Ovary (tissue), 9 donors: Measurements from ENCODE around the gene ZFP91. TPM values are rescaled to one million over a fixed set of nuclear protein-coding genes. Genes with fewer than 3 reads are reported as not detected.

Source experiments
- DNase-seq, 5 donors: peaks; one replicate each; pipeline ENCODE4 v3.0.0-alpha.2; 2019 to 2020
- H3K27ac ChIP-seq, 2 donors: fragments of 200-600 bp; one replicate each; pipeline versions ENCODE4 v1.5.1 to v1.8.0; 2019 to 2022
- H3K27me3 ChIP-seq: fragments of 200-600 bp; one replicate; pipeline ENCODE4 v1.8.0; 2022
- H3K36me3 ChIP-seq: fragments of 200-600 bp; sonication (generic); one replicate; pipeline ENCODE4 v1.5.1; 2019
- H3K4me1 ChIP-seq: one replicate; pipeline ENCODE4 v1.8.1; 2013; ENCODE audit warnings: mild to moderate bottlenecking, moderate library complexity; ENCODE audit not compliant: insufficient read depth
- H3K4me3 ChIP-seq: fragments of 200-600 bp; sonication (generic); one replicate; pipeline ENCODE4 v1.5.1; 2017
- H3K9me3 ChIP-seq, 2 donors: fragments of 200-600 bp in 1 of 2; sonication (generic) in 1 of 2; one replicate each; pipeline versions ENCODE4 v1.5.1 to v1.8.1; 2013 to 2019; ENCODE audit warnings: mild to moderate bottlenecking in 1 of 2, moderate library complexity in 1 of 2
- EP300 ChIP-seq: sonication (generic); formaldehyde crosslinking; IDR thresholded peaks from one replicate; pipeline ENCODE4 v1.6.1; 2017; ENCODE audit warnings: antibody characterized with exemption
- POLR2A ChIP-seq: fragments of 450-650 bp; IDR thresholded peaks from one replicate; pipeline ENCODE4 v1.6.1; 2017; ENCODE audit warnings: antibody characterized with exemption, mild to moderate bottlenecking, moderate library complexity
- WGBS, 3 donors: extraction: QIAGEN DNeasy Blood & Tissue Kit in 1 of 3; methylation state at CpG; one replicate each; pipeline versions ENCODE4 v1.1.5 to v1.1.7; 2013 to 2017; 5-methylcytosine and 5-hydroxymethylcytosine counted together
- intact Hi-C, 4 donors: fragments of 100-400 bp; cut with DNase I; formaldehyde crosslinking; loops; one replicate each; pipeline versions ENCODE4 v1.11.0 to v1.15.1; 2022 to 2023
- polyA plus RNA-seq, 2 donors: library from polyadenylated mRNA; stranded (reverse); fragments of 200-250 nt in 1 of 2; fragments of 350-450 nt in 1 of 2; fragmentation: Illumina TruSeq in 1 of 2; extraction: RNeasy Lipid Tissue Mini Kit (QIAGEN cat#74804) in 1 of 2; gene quantifications; one replicate each; pipeline ENCODE4 v1.2.3, GENCODE V29; 2013 to 2014
- total RNA-seq, 7 donors: library from RNA; depleted of rRNA in 2 of 7; stranded (reverse); fragments of >200 nt in 2 of 7; fragmentation: NEBNext Ultra II Directional in 3 of 7; extraction: Animal tissue kit (Norgen Biotek cat#: 25700) in 3 of 7; gene quantifications; one replicate each; pipeline versions ENCODE4 v1.1.0 to v1.2.4, GENCODE V29; 2016 to 2023
- TF ChIP-seq, protein P1 (sequence below), 3 donors: fragments of 450-650 bp in 2 of 3; fragments of 200-600 bp in 1 of 3; IDR thresholded peaks; one replicate each; pipeline versions ENCODE4 v1.5.1 to v1.8.0; 2016 to 2022; ENCODE audit warnings: antibody characterized with exemption in 3 of 3, mild to moderate bottlenecking in 1 of 3
- donor health status: DM: no; HTN: no; CAD: no; lungs with moderate emphysema.
- donor health status: DM: no; HTN: no; CAD: no.
- donor health status: Bipolar disorder and iron deficiency.
- donor health status: DM: yes; HTN: yes; CAD: no.
- donor health status: DM: no; HTN: no; CAD: no.
- donor health status: DM: yes; HTN: yes; CAD: no.

Gene ZFP91
- total and polyA plus RNA-seq, 9 donors, result 19.7 to 55.6 (median 39.5) TPM

- Histone ChIP-seq H3K4me1 (peaks cover 2% of the 10 kb centered on the region), H3K9me3 (no peaks in the 10 kb centered on the region), H3K27ac (no peak overlapping the region), H3K4me3 (no peak overlapping the region), H3K36me3 (no peaks in the 10 kb centered on the region), H3K27me3 (no peaks in the 10 kb centered on the region)
- no peak for DNase-seq
- no peak for TF ChIP-seq EP300
- no peak for TF ChIP-seq POLR2A
- TF ChIP-seq, protein P1, sequence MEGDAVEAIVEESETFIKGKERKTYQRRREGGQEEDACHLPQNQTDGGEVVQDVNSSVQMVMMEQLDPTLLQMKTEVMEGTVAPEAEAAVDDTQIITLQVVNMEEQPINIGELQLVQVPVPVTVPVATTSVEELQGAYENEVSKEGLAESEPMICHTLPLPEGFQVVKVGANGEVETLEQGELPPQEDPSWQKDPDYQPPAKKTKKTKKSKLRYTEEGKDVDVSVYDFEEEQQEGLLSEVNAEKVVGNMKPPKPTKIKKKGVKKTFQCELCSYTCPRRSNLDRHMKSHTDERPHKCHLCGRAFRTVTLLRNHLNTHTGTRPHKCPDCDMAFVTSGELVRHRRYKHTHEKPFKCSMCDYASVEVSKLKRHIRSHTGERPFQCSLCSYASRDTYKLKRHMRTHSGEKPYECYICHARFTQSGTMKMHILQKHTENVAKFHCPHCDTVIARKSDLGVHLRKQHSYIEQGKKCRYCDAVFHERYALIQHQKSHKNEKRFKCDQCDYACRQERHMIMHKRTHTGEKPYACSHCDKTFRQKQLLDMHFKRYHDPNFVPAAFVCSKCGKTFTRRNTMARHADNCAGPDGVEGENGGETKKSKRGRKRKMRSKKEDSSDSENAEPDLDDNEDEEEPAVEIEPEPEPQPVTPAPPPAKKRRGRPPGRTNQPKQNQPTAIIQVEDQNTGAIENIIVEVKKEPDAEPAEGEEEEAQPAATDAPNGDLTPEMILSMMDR (IDR thresholded peaks at IDR 0.05), result no peak
- WGBS, 3 donors, result 55 to 72% (median 56%) methylated on average over 2 of the region's 2 CpGs
- intact Hi-C loops, result loop anchor here in 2 of 4 donors (10.0 kb wide), 2 partner anchors 132 to 482 kb away; no protein-coding TSS in a partner anchor
These were observed 73.9 kb downstream of the ZFP91 start for GRCh38 chr11:58652726-58653280.

DNA sequence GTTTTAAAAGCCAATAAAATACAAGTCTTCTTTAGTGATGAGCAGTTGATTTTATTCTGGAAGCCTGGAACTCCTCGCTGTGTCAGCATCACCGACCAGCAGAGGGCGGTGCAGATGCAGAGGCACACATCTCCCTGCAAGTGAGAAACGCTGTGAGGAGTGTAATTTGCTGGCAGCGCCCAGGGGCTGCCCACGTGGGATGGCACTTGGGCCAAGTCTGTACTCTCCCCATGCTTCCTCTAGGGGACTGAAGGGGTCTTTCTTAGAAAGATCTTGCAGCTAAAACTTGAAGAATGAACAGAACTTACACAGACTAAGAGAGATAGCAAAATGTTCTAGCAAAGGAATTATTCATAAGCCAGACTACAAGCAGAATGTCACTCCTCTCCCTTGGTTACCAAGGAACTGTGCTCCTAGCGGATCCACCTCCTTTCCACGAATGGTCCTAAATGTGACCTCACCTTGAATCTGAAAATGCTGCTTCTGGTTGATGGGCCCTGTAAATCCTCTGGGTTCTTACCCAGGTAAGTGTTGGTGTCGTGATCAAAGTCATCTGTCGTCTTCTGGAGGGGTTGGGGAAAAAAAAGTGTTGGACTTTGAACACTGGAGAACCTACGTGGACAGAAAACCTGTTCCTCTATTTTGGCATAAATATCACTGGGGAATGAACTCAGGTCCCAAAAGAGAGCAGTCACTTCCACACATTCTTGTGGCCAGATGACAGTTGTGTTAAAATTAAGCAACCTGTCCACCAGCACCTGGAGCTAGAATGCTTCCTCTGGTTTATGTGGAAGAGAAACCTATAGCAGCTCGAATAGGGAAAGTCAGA is 75.4 kb downstream of the ZFP91 start:
- intact Hi-C loops, result loop anchor here in 2 of 4 donors (10.0 kb wide), 2 partner anchors 131 to 481 kb away; no protein-coding TSS in a partner anchor
- no peak for TF ChIP-seq POLR2A
- TF ChIP-seq, protein P1 (IDR thresholded peaks at IDR 0.05), result peak; percentile 31 to 48 (median 40)
- whole genome bisulfite sequencing, 3 donors, result 31 to 36% (median 32%) methylated on average over 12 of the region's 12 CpGs
- Histone ChIP-seq H3K4me1 (peaks cover 2% of the 10 kb centered on the region), H3K27me3 (no peaks in the 10 kb centered on the region), H3K4me3 (no peak overlapping the region), H3K27ac (no peak overlapping the region), H3K9me3 (no peaks in the 10 kb centered on the region), H3K36me3 (no peaks in the 10 kb centered on the region)
- peak; percentile 62 to 86 (median 71) for DNase-seq

DNA sequence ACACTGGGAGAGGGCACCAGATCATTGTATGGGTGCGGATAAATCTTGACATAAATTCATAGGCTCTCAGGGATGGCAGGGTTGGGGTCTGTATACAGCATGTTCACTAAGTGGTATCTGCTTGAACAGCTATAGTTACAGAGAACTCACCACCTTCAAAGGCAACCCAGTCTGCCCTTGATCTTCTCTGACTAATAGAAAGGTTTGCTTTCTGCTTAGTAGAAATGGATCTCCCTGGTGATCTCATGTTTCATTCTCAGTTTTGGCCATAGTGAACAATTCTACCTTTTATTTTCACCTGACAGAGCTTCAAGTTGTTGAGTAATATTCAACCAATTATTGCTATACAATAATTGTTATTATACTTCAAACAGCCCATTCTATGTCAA is 76.0 kb downstream of the ZFP91 start:
- Histone ChIP-seq H3K4me1 (peaks cover 2% of the 10 kb centered on the region), H3K4me3 (no peak overlapping the region), H3K9me3 (no peaks in the 10 kb centered on the region), H3K27ac (no peak overlapping the region), H3K27me3 (no peaks in the 10 kb centered on the region), H3K36me3 (no peaks in the 10 kb centered on the region)
- intact Hi-C loops, result loop anchor here in 2 of 4 donors (10.0 kb wide), 2 partner anchors 130 to 480 kb away; no protein-coding TSS in a partner anchor
- no peak for TF ChIP-seq EP300
- TF ChIP-seq, protein P1 (IDR thresholded peaks at IDR 0.05), result no peak
- no peak for TF ChIP-seq POLR2A
- no peak for DNase-seq
- WGBS, 3 donors, result 98 to 100% (median 100%) methylated on average over 1 of the region's 1 CpG

DNA sequence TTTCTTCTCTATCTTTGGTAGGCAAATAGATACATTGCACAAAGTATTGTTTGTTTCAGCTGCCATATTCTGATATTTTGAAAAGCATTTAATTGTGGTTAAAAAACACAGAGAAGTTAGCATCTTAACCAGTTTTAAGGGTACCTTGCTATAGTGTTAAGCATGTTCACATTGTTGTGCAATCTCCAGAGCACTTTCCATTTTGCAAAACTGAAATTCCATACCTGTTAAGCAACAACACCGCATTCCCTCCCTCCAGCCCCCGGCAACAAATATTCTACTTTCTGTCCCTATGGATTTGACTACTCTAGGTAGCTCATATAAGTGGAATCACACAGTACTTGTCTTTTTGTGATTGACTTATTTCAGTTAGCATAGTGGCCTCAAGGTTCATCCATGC is 77.5 kb downstream of the ZFP91 start:
- Histone ChIP-seq H3K27ac (no peak overlapping the region), H3K9me3 (no peaks in the 10 kb centered on the region), H3K4me3 (no peak overlapping the region), H3K27me3 (no peaks in the 10 kb centered on the region), H3K4me1 (peaks cover 2% of the 10 kb centered on the region), H3K36me3 (no peaks in the 10 kb centered on the region)
- intact Hi-C loops, result loop anchor here in 2 of 4 donors (10.0 kb wide), 2 partner anchors 128 to 478 kb away; no protein-coding TSS in a partner anchor
- WGBS, 3 donors, result 91 to 95% (median 94%) methylated on average over 2 of the region's 2 CpGs
- TF ChIP-seq EP300, result no peak
- no peak for TF ChIP-seq POLR2A
- TF ChIP-seq, protein P1 (IDR thresholded peaks at IDR 0.05), result no peak
- no peak for DNase-seq
